Measurements from ENCODE around the gene TNFRSF17.

The TNFRSF17 gene

GRCh38 chr16:12002447-12003006 lies 37.5 kb downstream of the TNFRSF17 start:
- DNase-seq (ENCODE audit: low read depth) = no peak

GRCh38 chr16:12006637-12007036 lies 41.6 kb downstream of the TNFRSF17 start:
- no peak for DNase-seq (ENCODE audit: low read depth)

GRCh38 chr16:12009462-12009861 lies 44.5 kb downstream of the TNFRSF17 start:
- DNase-seq (ENCODE audit: low read depth) = no peak

- no peak for DNase-seq (ENCODE audit: low read depth)
Measured at GRCh38 chr16:12009922-12010321, 44.9 kb downstream of the TNFRSF17 start.

- no peak for DNase-seq (ENCODE audit: low read depth)
Measured at GRCh38 chr16:12010388-12011251, 45.6 kb downstream of the TNFRSF17 start.

GRCh38 chr16:12011565-12011964 lies 46.6 kb downstream of the TNFRSF17 start:
- DNase-seq (ENCODE audit: low read depth) = no peak

- DNase-seq (ENCODE audit: low read depth) = no peak
Measured at GRCh38 chr16:12016291-12016947, 51.4 kb downstream of the TNFRSF17 start.

- DNase-seq (ENCODE audit: low read depth) = no peak
Measured at GRCh38 chr16:12017558-12017957, 52.5 kb downstream of the TNFRSF17 start.
